IPS DF 6.9 (cell line): ENCODE measurements around the gene PDE6G.

Source experiments
- DNase-seq: peaks from one replicate; pipeline ENCODE4 v3.0.0-alpha.2; 2013; ENCODE audit warnings: low read depth, low spot score
- H3K27ac ChIP-seq: one replicate; pipeline ENCODE4 v1.5.1; 2013; ENCODE audit warnings: low read length, control low read depth
- H3K27me3 ChIP-seq: 2 replicates; pipeline ENCODE4 v1.6.1; 2013; ENCODE audit warnings: mild to moderate bottlenecking, low read length; ENCODE audit not compliant: control insufficient read depth, insufficient read depth
- H3K36me3 ChIP-seq: 2 replicates; pipeline ENCODE4 v1.6.1; 2013; ENCODE audit warnings: low read length; ENCODE audit not compliant: control insufficient read depth, insufficient read depth
- H3K4me1 ChIP-seq: 2 replicates; pipeline ENCODE4 v1.6.1; 2013; ENCODE audit warnings: low read length; ENCODE audit not compliant: control insufficient read depth, insufficient read depth
- H3K4me3 ChIP-seq: 2 replicates; pipeline ENCODE4 v1.5.1; 2013; ENCODE audit warnings: mild to moderate bottlenecking, low read length
- H3K9me3 ChIP-seq: 2 replicates; pipeline ENCODE4 v1.6.1; 2013; ENCODE audit warnings: low read length, inconsistent platforms; ENCODE audit not compliant: control insufficient read depth, insufficient read depth
- WGBS: extraction: QIAGEN DNeasy Blood & Tissue Kit; methylation state at CpG from one replicate; pipeline ENCODE4 v1.1.7; 2013; ENCODE audit warnings: mixed read lengths, missing lambda C conversion rate; ENCODE audit not compliant: insufficient read length, insufficient coverage; 5-methylcytosine and 5-hydroxymethylcytosine counted together

Gene PDE6G

DNA sequence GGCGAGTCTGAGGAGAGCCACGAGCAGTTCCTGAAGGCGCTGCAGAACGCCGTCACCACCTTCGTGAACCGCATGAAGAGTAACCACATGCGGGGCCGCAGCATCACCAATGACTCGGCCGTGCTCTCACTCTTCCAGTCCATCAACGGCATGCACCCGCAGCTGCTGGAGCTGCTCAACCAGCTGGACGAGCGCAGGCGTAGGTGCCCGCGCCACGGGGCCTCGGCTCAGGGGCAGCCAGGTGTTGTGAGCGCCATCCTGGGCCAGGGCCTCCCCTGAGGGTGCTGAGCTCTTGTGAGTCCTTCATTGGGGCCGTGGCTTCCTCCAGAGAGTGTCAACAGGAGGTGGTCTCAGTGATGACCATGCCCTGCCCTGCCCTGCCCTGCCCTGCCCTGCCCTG is 39.5 kb upstream of the PDE6G start:
- no peak for DNase-seq
- Histone ChIP-seq H3K4me1 (no peaks in the 10 kb centered on the region; the same call in 1 of the 2 replicates), H3K36me3 (peaks cover 36% of the 10 kb centered on the region), H3K9me3 (no peaks in the 10 kb centered on the region), H3K27ac (no peak overlapping the region), H3K27me3 (no peaks in the 10 kb centered on the region), H3K4me3 (no peak overlapping the region)
- no CpG with 5 or more reads among the region's 22 CpGs for WGBS

DNA sequence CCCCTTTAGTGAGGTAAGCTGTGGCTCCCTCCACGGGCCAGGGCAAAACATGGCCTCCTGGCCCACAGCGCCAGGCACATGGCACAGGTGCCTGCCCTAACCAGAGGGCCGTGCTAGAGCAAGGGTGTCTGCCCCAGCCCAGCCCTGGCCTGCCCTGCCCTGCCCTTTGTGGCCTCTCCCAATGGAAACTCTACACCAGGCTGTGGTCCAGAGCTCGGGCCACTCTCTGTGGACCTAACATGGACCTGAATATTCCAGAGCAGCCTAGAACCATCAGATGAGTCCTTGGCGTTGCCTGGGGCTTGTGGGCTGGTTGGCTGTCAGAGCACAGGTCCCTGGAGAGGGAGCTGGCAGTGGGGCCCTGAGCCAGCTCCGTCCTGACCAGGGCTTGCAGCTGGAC is 38.9 kb upstream of the PDE6G start:
- Histone ChIP-seq H3K27ac (no peak overlapping the region), H3K36me3 (peaks cover 40% of the 10 kb centered on the region), H3K4me3 (no peak overlapping the region), H3K27me3 (no peaks in the 10 kb centered on the region), H3K9me3 (no peaks in the 10 kb centered on the region), H3K4me1 (no peaks in the 10 kb centered on the region; the same call in 1 of the 2 replicates)
- DNase-seq = no peak
- no CpG with 5 or more reads among the region's 6 CpGs for WGBS

DNA sequence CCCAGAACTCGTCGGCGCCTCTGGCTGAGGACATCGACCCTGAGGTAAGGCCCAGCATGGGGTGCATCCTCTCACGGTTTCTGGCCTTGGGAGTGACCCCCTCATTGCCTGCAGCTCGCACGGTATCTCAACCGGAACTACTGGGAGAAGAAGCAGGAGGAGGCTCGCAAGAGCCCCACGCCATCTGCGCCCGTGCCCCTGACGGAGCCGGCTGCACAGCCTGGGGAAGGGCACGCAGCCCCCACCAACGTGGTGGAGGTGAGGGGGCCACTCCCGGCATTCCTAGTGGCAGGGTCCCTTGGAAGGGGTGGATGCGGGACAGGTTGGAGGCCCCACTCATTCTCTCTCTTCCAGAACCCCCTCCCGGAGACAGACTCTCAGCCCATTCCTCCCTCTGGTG is 38.5 kb upstream of the PDE6G start:
- no CpG with 5 or more reads among the region's 19 CpGs for WGBS
- Histone ChIP-seq H3K36me3 (peaks cover 44% of the 10 kb centered on the region), H3K4me1 (no peaks in the 10 kb centered on the region; the same call in 1 of the 2 replicates), H3K27me3 (no peaks in the 10 kb centered on the region), H3K9me3 (no peaks in the 10 kb centered on the region), H3K4me3 (no peak overlapping the region), H3K27ac (no peak overlapping the region)
- DNase-seq = no peak

DNA sequence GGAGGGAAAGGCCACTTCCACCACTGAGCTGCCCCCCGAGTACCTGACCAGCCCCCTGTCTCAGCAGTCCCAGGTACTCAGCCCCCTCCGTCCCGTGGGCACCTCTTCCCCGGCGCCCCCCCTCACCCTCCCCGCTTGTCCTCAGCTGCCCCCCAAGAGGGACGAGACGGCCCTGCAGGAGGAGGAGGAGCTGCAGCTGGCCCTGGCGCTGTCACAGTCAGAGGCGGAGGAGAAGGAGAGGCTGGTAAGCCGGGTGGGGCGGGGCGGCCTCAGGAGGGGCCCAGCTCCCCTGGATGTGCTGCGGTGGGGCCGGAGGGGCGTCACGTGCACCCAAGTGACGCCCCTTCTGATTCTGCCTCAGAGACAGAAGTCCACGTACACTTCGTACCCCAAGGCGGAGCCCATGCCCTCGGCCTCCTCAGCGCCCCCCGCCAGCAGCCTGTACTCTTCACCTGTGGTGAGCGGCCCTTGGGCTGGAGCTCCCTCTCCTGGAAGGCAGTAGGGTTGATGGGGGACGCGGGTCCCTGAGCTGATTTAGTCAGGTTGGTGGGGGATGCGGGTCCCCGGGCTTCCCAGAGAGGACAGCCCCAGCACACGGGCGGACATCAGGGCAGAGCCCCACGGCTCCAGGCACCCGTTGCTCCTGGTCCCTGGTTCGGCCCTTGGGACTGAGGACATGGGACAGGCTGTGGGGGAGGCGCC is 37.3 kb upstream of the PDE6G start:
- H3K36me3 ChIP-seq = peaks cover 49% of the 10 kb centered on the region
- H3K27me3 ChIP-seq = no peaks in the 10 kb centered on the region
- no peak overlapping the region for H3K4me3 ChIP-seq
- no peaks in the 10 kb centered on the region; the same call in 1 of the 2 replicates for H3K4me1 ChIP-seq
- H3K27ac ChIP-seq = no peak overlapping the region
- H3K9me3 ChIP-seq = no peaks in the 10 kb centered on the region
- no peak for DNase-seq
- no CpG with 5 or more reads among the region's 35 CpGs for WGBS

DNA sequence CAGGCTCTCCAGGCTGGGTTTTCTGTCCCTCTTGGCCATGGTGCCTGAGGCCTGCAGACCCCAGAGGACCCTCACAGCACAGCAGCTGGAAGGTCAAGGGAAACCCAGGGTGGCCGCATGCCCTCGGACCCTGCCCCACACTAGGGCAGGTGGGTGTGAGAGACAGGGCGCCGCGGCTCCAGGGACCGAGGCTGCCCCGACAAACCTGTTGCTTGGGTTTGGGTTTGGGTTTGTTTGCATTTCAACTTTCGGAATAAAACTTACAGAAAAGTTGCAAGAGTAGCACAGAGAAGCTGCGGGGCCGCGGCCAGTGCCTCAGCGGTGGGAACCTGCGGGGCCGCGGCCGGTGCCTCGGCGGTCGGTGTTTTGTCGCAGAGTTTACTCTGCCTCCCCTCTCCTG is 35.3 kb upstream of the PDE6G start:
- Histone ChIP-seq H3K4me3 (no peak overlapping the region), H3K27me3 (no peaks in the 10 kb centered on the region), H3K27ac (no peak overlapping the region), H3K4me1 (no peaks in the 10 kb centered on the region; the same call in 1 of the 2 replicates), H3K36me3 (peaks cover 54% of the 10 kb centered on the region), H3K9me3 (no peaks in the 10 kb centered on the region)
- DNase-seq = no peak
- WGBS = no CpG with 5 or more reads among the region's 20 CpGs

DNA sequence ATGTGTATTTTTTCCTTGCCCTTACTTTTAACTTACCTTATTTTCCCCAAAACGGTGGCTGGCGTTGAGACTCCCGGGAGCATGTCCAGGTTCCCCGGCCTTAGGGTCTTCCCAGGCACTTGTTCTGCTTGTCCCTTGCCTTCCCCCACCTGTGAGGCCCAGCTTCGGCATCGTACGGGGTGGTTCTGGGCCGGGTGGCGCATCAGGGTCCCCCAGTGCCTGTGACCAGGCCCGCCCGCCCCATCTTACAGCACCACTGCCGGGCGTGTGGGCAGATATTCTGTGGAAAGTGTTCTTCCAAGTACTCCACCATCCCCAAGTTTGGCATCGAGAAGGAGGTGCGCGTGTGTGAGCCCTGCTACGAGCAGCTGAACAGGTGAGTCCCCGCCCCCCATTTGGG is 34.9 kb upstream of the PDE6G start:
- Histone ChIP-seq H3K27ac (no peak overlapping the region), H3K4me3 (no peak overlapping the region), H3K27me3 (no peaks in the 10 kb centered on the region), H3K9me3 (no peaks in the 10 kb centered on the region), H3K4me1 (no peaks in the 10 kb centered on the region; the same call in 1 of the 2 replicates), H3K36me3 (peaks cover 53% of the 10 kb centered on the region)
- no peak for DNase-seq
- WGBS = no CpG with 5 or more reads among the region's 18 CpGs

DNA sequence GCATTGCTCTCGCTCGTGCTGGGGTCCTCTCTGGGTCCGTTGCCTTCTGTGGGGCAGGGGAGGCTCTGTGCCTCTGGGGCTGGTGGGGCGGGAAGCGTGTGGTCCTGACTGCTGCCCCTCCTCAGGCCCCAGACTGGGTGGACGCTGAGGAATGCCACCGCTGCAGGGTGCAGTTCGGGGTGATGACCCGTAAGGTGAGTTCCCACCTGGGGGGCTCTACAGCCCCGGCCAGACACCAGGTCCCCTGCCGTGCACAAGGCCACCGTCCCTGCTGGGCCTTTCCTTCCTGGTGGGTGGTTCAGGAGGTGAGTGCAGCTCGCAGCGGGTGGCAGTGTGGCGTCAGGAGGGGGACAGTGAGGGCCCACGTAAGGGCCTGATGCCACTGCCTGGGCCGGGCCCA is 34.2 kb upstream of the PDE6G start:
- Histone ChIP-seq H3K27ac (no peak overlapping the region), H3K4me3 (no peak overlapping the region), H3K27me3 (no peaks in the 10 kb centered on the region), H3K36me3 (peaks cover 47% of the 10 kb centered on the region), H3K4me1 (no peaks in the 10 kb centered on the region), H3K9me3 (no peaks in the 10 kb centered on the region)
- WGBS = no CpG with 5 or more reads among the region's 17 CpGs
- no peak for DNase-seq

DNA sequence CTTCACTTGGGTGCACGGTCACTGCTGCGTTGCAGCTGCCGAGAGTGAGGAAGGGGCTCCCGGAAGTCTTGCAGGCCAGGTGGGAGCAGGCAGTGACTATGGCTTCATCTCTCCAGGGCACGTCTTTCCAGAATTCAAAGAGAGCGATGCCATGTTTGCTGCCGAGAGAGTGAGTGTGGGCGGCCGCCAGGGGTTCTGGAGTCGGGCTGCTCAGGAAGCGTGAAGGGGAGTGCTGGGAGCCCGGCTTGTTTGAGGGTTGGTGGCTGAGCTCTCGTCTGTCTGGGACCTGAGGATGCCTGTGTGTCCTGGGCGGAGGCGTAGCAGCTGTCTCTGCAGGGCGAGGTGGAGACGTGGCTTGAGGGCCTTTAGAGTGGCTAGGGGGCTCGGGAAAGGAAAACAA is 33.7 kb upstream of the PDE6G start:
- no peak overlapping the region for H3K27ac ChIP-seq
- WGBS = no CpG with 5 or more reads among the region's 18 CpGs
- no peaks in the 10 kb centered on the region for H3K27me3 ChIP-seq
- no peak overlapping the region for H3K4me3 ChIP-seq
- peaks cover 46% of the 10 kb centered on the region for H3K36me3 ChIP-seq
- no peak for DNase-seq
- H3K9me3 ChIP-seq = no peaks in the 10 kb centered on the region
- no peaks in the 10 kb centered on the region for H3K4me1 ChIP-seq

DNA sequence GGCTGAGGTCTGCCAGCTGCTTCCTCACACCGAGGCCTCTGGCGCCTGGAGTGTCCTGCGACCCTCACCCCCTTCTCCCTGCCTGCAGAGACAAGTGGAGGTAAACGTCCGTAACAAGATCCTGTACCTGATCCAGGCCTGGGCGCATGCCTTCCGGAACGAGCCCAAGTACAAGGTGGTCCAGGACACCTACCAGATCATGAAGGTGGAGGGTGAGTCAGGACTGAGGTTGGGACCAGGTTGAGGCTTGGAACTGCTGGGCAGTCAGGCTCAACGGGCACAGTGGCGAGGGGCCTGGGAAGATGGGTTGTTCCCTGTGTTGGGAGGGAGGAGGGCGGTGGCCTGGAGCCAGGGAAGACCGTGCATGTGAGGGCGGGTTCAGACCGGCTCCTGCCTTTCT is 32.3 kb upstream of the PDE6G start:
- Histone ChIP-seq H3K9me3 (no peaks in the 10 kb centered on the region), H3K27me3 (no peaks in the 10 kb centered on the region), H3K27ac (no peak overlapping the region), H3K4me1 (no peaks in the 10 kb centered on the region; the same call in 1 of the 2 replicates), H3K36me3 (peaks cover 37% of the 10 kb centered on the region), H3K4me3 (no peak overlapping the region)
- no peak for DNase-seq
- no CpG with 5 or more reads among the region's 14 CpGs for WGBS

DNA sequence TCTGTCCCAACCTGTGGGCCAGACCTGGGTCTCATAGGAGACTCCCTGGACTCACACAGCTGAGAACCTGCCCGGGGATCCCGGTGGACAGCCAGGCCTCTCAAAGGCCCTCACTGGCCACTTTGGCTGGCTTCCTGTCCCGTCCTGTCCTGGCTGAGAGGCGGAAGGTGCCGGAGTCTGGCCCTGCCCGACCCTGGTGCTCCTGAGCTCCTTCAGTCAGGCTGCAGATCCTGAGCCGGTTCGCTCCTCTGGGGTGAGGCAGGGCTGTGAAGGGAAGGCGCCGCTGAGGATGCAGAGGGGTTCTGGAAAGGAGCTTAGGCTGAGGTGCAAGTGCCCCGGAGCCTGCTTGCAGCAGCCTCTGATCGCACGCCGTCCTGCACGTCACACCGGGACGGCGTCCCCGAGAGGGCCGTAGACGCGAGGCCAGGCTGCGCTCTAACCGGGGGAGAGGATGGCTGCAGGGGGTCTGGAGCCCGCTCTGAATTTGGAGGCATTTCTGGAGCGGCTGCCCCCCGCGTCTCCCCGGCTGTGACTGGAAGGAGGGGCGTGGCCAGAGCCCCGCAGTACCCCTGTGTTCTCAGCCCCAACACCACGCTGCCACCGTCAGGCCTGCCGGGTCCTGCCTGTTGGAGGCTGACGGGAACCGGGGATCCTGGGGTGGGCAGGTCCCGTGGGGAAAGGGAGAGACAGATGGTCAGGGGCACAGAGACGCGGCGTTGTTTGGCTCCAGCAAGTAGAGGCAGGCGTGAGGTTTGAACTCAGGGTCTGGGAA is 31.6 kb upstream of the PDE6G start:
- H3K4me3 ChIP-seq = no peak overlapping the region
- H3K27ac ChIP-seq = no peak overlapping the region
- no CpG with 5 or more reads among the region's 41 CpGs for WGBS
- DNase-seq = no peak
- no peaks in the 10 kb centered on the region for H3K27me3 ChIP-seq
- H3K36me3 ChIP-seq = peaks cover 37% of the 10 kb centered on the region
- H3K4me1 ChIP-seq = no peaks in the 10 kb centered on the region; the same call in 1 of the 2 replicates
- no peaks in the 10 kb centered on the region for H3K9me3 ChIP-seq
